Keratinocyte (primary cell): ENCODE results near the gene ANXA3. TPM values are rescaled to one million over a fixed set of nuclear protein-coding genes. Genes with fewer than 3 reads are reported as not detected.

ENCODE experiments used
- DNase-seq: peaks from one replicate; pipeline ENCODE4 v3.0.0-alpha.2; 2011; ENCODE audit warnings: low read depth, missing footprints, low spot score
- FAIRE-seq: peaks from 2 replicates; lab custom pipeline; 2011; peaks lifted over from hg19 to GRCh38; lab: Jason Lieb, UNC
- H2AFZ ChIP-seq: 2 replicates; pipeline ENCODE4 v1.6.0; 2012; ENCODE audit warnings: low read length, control low read depth, inconsistent platforms; ENCODE audit not compliant: control insufficient read depth
- H3K27ac ChIP-seq: 2 replicates; pipeline ENCODE4 v1.5.1; 2011; ENCODE audit warnings: low read length; ENCODE audit not compliant: control insufficient read depth, insufficient read depth
- H3K27me3 ChIP-seq: 3 replicates; pipeline ENCODE4 v1.6.0; 2011; ENCODE audit warnings: low read length; ENCODE audit not compliant: control insufficient read depth, insufficient read depth; ENCODE audit errors: extremely low read depth
- H3K36me3 ChIP-seq, 2 experiments: 2 replicates in 1 of 2; 3 replicates in 1 of 2; pipeline ENCODE4 v1.5.1; 2011; ENCODE audit warnings: low read length in 2 of 2, mild to moderate bottlenecking in 1 of 2; ENCODE audit not compliant: control insufficient read depth in 2 of 2, insufficient read depth in 2 of 2; ENCODE audit errors: extremely low read depth in 1 of 2
- H3K4me1 ChIP-seq: 3 replicates; pipeline ENCODE4 v1.5.1; 2011; ENCODE audit warnings: low read length; ENCODE audit not compliant: control insufficient read depth, insufficient read depth; ENCODE audit errors: extremely low read depth
- H3K4me2 ChIP-seq: 3 replicates; pipeline ENCODE4 v1.6.0; 2011; ENCODE audit warnings: low read depth, low read length; ENCODE audit not compliant: control insufficient read depth, insufficient read depth; ENCODE audit errors: extremely low read depth
- H3K4me3 ChIP-seq, 3 experiments: fragments of 200-600 bp in 1 of 3; sonication (generic) in 1 of 3; 2 replicates in 2 of 3; 3 replicates in 1 of 3; pipeline ENCODE4 v1.5.1; 2011 to 2016; ENCODE audit warnings: low read length in 3 of 3, mild to moderate bottlenecking in 3 of 3, control low read depth in 2 of 3, inconsistent platforms in 1 of 3, low read depth in 1 of 3, mixed read lengths in 1 of 3, mixed run types in 1 of 3, moderate library complexity in 1 of 3; ENCODE audit not compliant: control insufficient read depth in 2 of 3, insufficient read depth in 2 of 3; ENCODE audit errors: extremely low read depth in 1 of 3
- H3K79me2 ChIP-seq: 2 replicates; pipeline ENCODE4 v1.6.0; 2012; ENCODE audit warnings: low read length; ENCODE audit not compliant: control insufficient read depth, insufficient read depth
- H3K9ac ChIP-seq: 3 replicates; pipeline ENCODE4 v1.6.0; 2011; ENCODE audit warnings: low read length; ENCODE audit not compliant: control insufficient read depth, insufficient read depth; ENCODE audit errors: extremely low read depth
- H3K9me1 ChIP-seq: 3 replicates; pipeline ENCODE4 v1.6.0; 2011; ENCODE audit warnings: low read length; ENCODE audit not compliant: control insufficient read depth, insufficient read depth; ENCODE audit errors: extremely low read depth
- H3K9me3 ChIP-seq: 2 replicates; pipeline ENCODE4 v1.5.1; 2012; ENCODE audit warnings: low read depth, low read length; ENCODE audit not compliant: control insufficient read depth
- H4K20me1 ChIP-seq: 3 replicates; pipeline ENCODE4 v1.6.0; 2011; ENCODE audit warnings: low read length; ENCODE audit not compliant: control insufficient read depth, insufficient read depth; ENCODE audit errors: extremely low read depth
- CTCF ChIP-seq, 3 experiments: IDR thresholded peaks in 1 of 3; conservative IDR thresholded peaks in 1 of 3; optimal IDR thresholded peaks in 1 of 3; 2 replicates in 2 of 3; 3 replicates in 1 of 3; pipeline versions ENCODE3 to v1.5.1; 2011; ENCODE audit warnings: low read length in 3 of 3, mild to moderate bottlenecking in 3 of 3, moderate library complexity in 2 of 3, control low read depth in 1 of 3, inconsistent platforms in 1 of 3; ENCODE audit not compliant: insufficient read depth in 2 of 3; ENCODE audit errors: extremely low read depth in 1 of 3
- EZH2 ChIP-seq: IDR thresholded peaks from one replicate; pipeline ENCODE4 v1.6.1; 2012; ENCODE audit warnings: inconsistent platforms, mild to moderate bottlenecking, low read length, moderate library complexity
- dilution Hi-C: fragments of 300-500 bp; cut with MboI; formaldehyde crosslinking; loops from one replicate; pipeline ENCODE4 v1.7.0; 2020; ENCODE audit warnings: low sequenced_read_pairs; ENCODE audit not compliant: extremely low pct_ligation_motif_present
- polyA plus RNA-seq, 5 experiments: library from polyadenylated mRNA; depleted of rRNA in 3 of 5; stranded (reverse) in 3 of 5; stranded (forward) in 1 of 5; unstranded in 1 of 5; fragments of >200 nt; gene quantifications; 1 replicate in 1 of 5; 2 replicates in 3 of 5; 3 replicates in 1 of 5; pipeline versions ENCODE4 v1.2.1 to v1.2.3, GENCODE V29; 2011 to 2012; ENCODE audit warnings: missing spikeins in 2 of 5, low read depth in 1 of 5, low replicate concordance in 1 of 5

Gene ANXA3
- polyA plus RNA-seq, 1 donor (not counting 4 experiments of a cell fraction or from before 2014, with no cell fraction given): 463 TPM

DNA sequence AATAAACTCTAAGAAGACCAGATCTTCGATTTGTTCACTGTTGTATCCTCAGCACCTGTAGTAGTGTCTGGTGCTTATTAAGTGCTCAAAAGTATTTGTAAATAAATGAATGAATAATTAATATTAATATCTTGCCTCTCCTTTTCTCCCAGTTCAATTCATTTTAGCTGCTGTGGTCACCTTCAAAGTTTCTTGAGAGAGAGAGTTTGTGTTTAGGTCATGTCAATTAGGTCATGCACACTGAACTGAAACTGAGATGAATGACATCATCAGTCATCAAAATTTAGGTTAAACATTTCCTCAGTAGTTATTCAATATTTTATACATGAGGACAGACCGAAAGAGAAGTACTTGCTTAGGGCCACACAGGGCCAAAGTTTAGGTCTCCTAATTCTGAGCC is 73.5 kb downstream of the ANXA3 start:
- H3K4me3 ChIP-seq: no peak overlapping the region
- H3K9ac ChIP-seq: no peak overlapping the region
- H2AFZ ChIP-seq: no peak overlapping the region
- FAIRE-seq: no peak
- no peaks in the 10 kb centered on the region for H3K79me2 ChIP-seq
- H3K9me1 ChIP-seq: no peaks in the 10 kb centered on the region
- no peaks in the 10 kb centered on the region for H3K27me3 ChIP-seq
- no peaks in the 10 kb centered on the region for H3K9me3 ChIP-seq
- TF ChIP-seq EZH2: no peak
- TF ChIP-seq CTCF (optimal IDR thresholded peaks at IDR 0.05 in 1 of 3, IDR thresholded peaks at IDR 0.05 in 1 of 3, conservative IDR thresholded peaks at IDR 0.05 in 1 of 3; ENCODE audit: extremely low read depth in 1 of 3, insufficient read depth in 2 of 3, low read length in 3 of 3): no peak
- H3K4me1 ChIP-seq: peaks cover 16% of the 10 kb centered on the region
- dilution Hi-C loops: no loop called here
- H3K36me3 ChIP-seq: no peaks in the 10 kb centered on the region
- H3K4me2 ChIP-seq: no peak overlapping the region
- no peak for DNase-seq
- no peaks in the 10 kb centered on the region for H4K20me1 ChIP-seq
- H3K27ac ChIP-seq: no peak overlapping the region

GRCh38 chr4:78627046-78627965 is 75.7 kb downstream of the ANXA3 start:
- H3K27me3 ChIP-seq: no peaks in the 10 kb centered on the region
- no peak overlapping the region for H3K4me3 ChIP-seq
- no peaks in the 10 kb centered on the region for H3K9me1 ChIP-seq
- DNase-seq (no peak), FAIRE-seq (peak; percentile 76)
- H3K27ac ChIP-seq: peak overlapping the region; percentile 22
- H3K36me3 ChIP-seq: no peaks in the 10 kb centered on the region
- peak overlapping the region; percentile 20 for H2AFZ ChIP-seq
- no peaks in the 10 kb centered on the region for H4K20me1 ChIP-seq
- no peak overlapping the region for H3K9ac ChIP-seq
- TF ChIP-seq EZH2 (no peak), CTCF (optimal IDR thresholded peaks at IDR 0.05 in 1 of 3, IDR thresholded peaks at IDR 0.05 in 1 of 3, conservative IDR thresholded peaks at IDR 0.05 in 1 of 3; ENCODE audit: extremely low read depth in 1 of 3, insufficient read depth in 2 of 3, low read length in 3 of 3) (no peak)
- no peaks in the 10 kb centered on the region for H3K79me2 ChIP-seq
- peaks cover 16% of the 10 kb centered on the region for H3K4me1 ChIP-seq
- H3K9me3 ChIP-seq: no peaks in the 10 kb centered on the region
- dilution Hi-C loops: no loop called here
- peak overlapping the region; percentile 25 for H3K4me2 ChIP-seq
